Panc1 (cell line): ENCODE results near the gene UPK2. TPM values are rescaled to one million over a fixed set of nuclear protein-coding genes. Genes with fewer than 3 reads are reported as not detected.

Experiments
- ATAC-seq: fragments of 200-7000 bp; cut with Tn5 transposase; 2 replicates; pipeline ENCODE4 v1.9.1; 2020; ENCODE audit warnings: mild to moderate bottlenecking, moderate library complexity
- BruUV-seq: library from RNA; stranded (reverse); fragments of 400-500 nt; replicated peaks from 2 replicates; lab custom pipeline; 2021; lab: Mats Ljungman, UMichigan
- CTCF ChIA-PET: fragments of 300-600 bp; sonication (Branson Sonifier 250); formaldehyde crosslinking; loops from one replicate; lab custom pipeline; 2022; ENCODE audit warnings: antibody characterized with exemption; lab: Charles Lee
- POLR2A ChIA-PET: fragments of 300-600 bp; sonication (Branson Sonifier 250); formaldehyde crosslinking; loops from one replicate; lab custom pipeline; 2022; ENCODE audit warnings: antibody characterized with exemption; lab: Charles Lee
- DNase-seq: peaks from one replicate; pipeline ENCODE4 v3.0.0-alpha.2; 2010; ENCODE audit warnings: low read depth, low spot score
- H3K27ac ChIP-seq: 2 replicates; pipeline ENCODE4 v1.5.1; 2011; ENCODE audit warnings: mild to moderate bottlenecking, low read length, inconsistent platforms
- H3K27me3 ChIP-seq: fragments of 200-500 bp; sonication (Bioruptor generic); 2 replicates; pipeline ENCODE4 v1.6.0; 2014; ENCODE audit warnings: low read length, inconsistent platforms; ENCODE audit not compliant: control insufficient read depth, insufficient read depth
- H3K36me3 ChIP-seq: fragments of 200-500 bp; sonication (Bioruptor generic); 2 replicates; pipeline ENCODE4 v1.5.1; 2014; ENCODE audit warnings: inconsistent platforms, mild to moderate bottlenecking, low read length, moderate library complexity; ENCODE audit not compliant: control insufficient read depth, insufficient read depth
- H3K4me1 ChIP-seq: 2 replicates; pipeline ENCODE4 v1.5.1; 2011; ENCODE audit warnings: inconsistent platforms, mild to moderate bottlenecking, low read length, moderate library complexity; ENCODE audit not compliant: control insufficient read depth, insufficient read depth
- H3K4me3 ChIP-seq, 2 experiments: 2 replicates each; pipeline ENCODE4 v1.5.1; 2011 to 2012; ENCODE audit warnings: low read depth in 2 of 2, low read length in 2 of 2, mild to moderate bottlenecking in 2 of 2, inconsistent platforms in 1 of 2, moderate library complexity in 1 of 2
- H3K9me3 ChIP-seq: fragments of 200-500 bp; sonication (Bioruptor generic); 2 replicates; pipeline ENCODE4 v1.5.1; 2014; ENCODE audit warnings: low read depth, mild to moderate bottlenecking, inconsistent platforms, low read length, moderate library complexity; ENCODE audit not compliant: control insufficient read depth, insufficient read depth
- POLR2AphosphoS5 ChIP-seq: IDR thresholded peaks from 2 replicates; pipeline ENCODE4 v1.6.1; 2012; ENCODE audit warnings: mild to moderate bottlenecking, low read depth, low read length, moderate library complexity
- SIN3A ChIP-seq: IDR thresholded peaks from 2 replicates; pipeline ENCODE4 v1.6.1; 2012; ENCODE audit warnings: low read depth, mild to moderate bottlenecking, low read length, moderate library complexity, borderline replicate concordance; ENCODE audit not compliant: insufficient read depth
- TCF7L2 ChIP-seq: IDR thresholded peaks from 2 replicates; pipeline ENCODE4 v1.6.1; 2011; ENCODE audit warnings: mild to moderate bottlenecking, low read depth, low read length, inconsistent platforms
- in situ Hi-C: cut with HindIII; loops from 2 replicates; pipeline ENCODE4 v1.10.0; 2016; ENCODE audit warnings: low sequenced_read_pairs, low pct_unique_long_range_greater_than_20kb
- intact Hi-C: fragments of 100-400 bp; cut with micrococcal nuclease; formaldehyde crosslinking; loops from one replicate; pipeline ENCODE4 v1.10.0; 2022; ENCODE audit not compliant: unreplicated experiment
- total RNA-seq: library from RNA; stranded (reverse); gene quantifications from one replicate; pipeline ENCODE4 v1.2.1, GENCODE V29; 2021; ENCODE audit not compliant: unreplicated experiment
- TF ChIP-seq, protein P1 (sequence below), 2 experiments: IDR thresholded peaks; 2 replicates each; pipeline ENCODE4 v1.6.1; 2011 to 2012; ENCODE audit warnings: low read depth in 2 of 2, control low read depth in 1 of 2, low read length in 1 of 2, mild to moderate bottlenecking in 1 of 2, moderate library complexity in 1 of 2; ENCODE audit not compliant: insufficient read depth in 1 of 2
- TF ChIP-seq, protein P2 (sequence below): fragments of 450-650 bp; IDR thresholded peaks from 2 replicates; pipeline ENCODE4 v1.5.1; 2017; ENCODE audit warnings: mild to moderate bottlenecking

UPK2 gene
- total RNA-seq, 1 experiment from 2014 or later = 0.92 TPM

DNA sequence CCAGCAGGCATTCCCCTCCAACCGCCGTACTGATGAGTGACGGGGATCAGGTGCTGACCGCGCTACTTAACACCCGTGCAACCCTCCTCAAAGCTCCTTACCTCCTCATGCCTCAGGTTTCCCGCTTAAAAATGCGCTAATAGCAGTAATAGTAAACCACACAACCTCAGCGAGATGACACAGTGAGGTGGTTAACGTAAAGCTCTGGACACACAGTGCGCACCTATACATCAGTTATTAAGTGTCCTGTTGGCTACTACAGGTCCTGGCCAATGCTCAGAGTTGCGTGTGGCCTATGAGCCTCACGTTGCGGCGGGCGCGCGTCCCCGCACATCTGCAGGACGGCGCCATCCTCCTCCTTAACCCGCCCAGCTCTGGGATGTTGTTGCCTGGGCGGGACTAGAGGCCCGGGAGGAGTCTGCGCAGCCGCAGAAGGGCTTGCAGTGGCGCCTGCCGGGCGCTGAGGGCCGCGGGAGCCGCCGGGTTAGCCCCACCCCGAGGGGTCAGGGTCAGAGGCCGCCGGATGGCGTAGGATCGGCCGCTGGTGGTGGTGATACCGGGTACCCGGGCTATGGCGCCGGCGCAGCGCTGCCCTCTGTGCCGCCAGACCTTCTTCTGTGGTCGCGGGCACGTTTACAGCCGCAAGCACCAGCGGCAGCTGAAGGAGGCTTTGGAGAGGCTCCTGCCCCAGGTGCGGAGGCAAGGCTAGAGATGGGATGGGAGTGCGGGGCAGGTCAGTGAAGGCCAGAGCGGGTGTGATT is 41.7 kb downstream of the UPK2 start, which contains the start of gene CENATAC:
Gene CENATAC (plus strand): TSS at position 512 of the 761 bp plus-strand sequence. CDS start 60 bp downstream, at position 572.
- Histone ChIP-seq H3K9me3 (no peaks in the 10 kb centered on the region), H3K36me3 (peaks cover 14% of the 10 kb centered on the region), H3K4me1 (peaks cover 16% of the 10 kb centered on the region), H3K4me3 (peak within 1 kb of the TSS; percentile 75 to 91), H3K27me3 (no peaks in the 10 kb centered on the region), H3K27ac (peak within 1 kb of the TSS; percentile 83)
- no TSS peak for BruUV-seq
- in situ Hi-C loops = no loop called here
- peak; percentile 99 for ATAC-seq
- ChIA-PET POLR2A (interaction anchor here (0.5 to 0.6 kb wide), 3 partner anchors 14 to 425 kb away, joined by 3 to 8 read pairs (median 4); partner anchors contain the start of gene ARCN1), CTCF (interaction anchor here (0.7 to 1.0 kb wide), 2 partner anchors 9 to 208 kb away, joined by 3 to 15 read pairs; partner anchors contain the start of gene CBL)
- DNase-seq = no peak
- intact Hi-C loops = no loop called here
- TF ChIP-seq SIN3A (0 out of 2 replicates have a peak, but pooled peaks have one; percentile 40), POLR2AphosphoS5 (peak; percentile 97), TCF7L2 (no peak)

DNA sequence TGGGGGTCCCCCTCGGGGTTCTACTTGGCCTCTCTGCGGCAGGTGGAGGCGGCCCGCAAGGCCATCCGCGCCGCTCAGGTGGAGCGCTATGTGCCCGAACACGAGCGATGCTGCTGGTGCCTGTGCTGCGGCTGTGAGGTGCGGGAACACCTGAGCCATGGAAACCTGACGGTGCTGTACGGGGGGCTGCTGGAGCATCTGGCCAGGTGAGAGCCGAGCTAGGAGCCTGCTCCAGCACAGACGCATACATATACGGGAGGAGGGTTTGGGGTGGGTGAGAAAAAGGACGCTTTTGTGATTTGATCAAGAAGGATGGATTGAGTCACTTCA is 42.3 kb downstream of the UPK2 start:
- no peaks in the 10 kb centered on the region for H3K27me3 ChIP-seq
- peak overlapping the region; percentile 83 for H3K27ac ChIP-seq
- DNase-seq (no peak), ATAC-seq (peak; percentile 49)
- TF ChIP-seq TCF7L2 = no peak
- no peak for TF ChIP-seq SIN3A
- TF ChIP-seq POLR2AphosphoS5 = no peak
- TF ChIP-seq, protein P1, sequence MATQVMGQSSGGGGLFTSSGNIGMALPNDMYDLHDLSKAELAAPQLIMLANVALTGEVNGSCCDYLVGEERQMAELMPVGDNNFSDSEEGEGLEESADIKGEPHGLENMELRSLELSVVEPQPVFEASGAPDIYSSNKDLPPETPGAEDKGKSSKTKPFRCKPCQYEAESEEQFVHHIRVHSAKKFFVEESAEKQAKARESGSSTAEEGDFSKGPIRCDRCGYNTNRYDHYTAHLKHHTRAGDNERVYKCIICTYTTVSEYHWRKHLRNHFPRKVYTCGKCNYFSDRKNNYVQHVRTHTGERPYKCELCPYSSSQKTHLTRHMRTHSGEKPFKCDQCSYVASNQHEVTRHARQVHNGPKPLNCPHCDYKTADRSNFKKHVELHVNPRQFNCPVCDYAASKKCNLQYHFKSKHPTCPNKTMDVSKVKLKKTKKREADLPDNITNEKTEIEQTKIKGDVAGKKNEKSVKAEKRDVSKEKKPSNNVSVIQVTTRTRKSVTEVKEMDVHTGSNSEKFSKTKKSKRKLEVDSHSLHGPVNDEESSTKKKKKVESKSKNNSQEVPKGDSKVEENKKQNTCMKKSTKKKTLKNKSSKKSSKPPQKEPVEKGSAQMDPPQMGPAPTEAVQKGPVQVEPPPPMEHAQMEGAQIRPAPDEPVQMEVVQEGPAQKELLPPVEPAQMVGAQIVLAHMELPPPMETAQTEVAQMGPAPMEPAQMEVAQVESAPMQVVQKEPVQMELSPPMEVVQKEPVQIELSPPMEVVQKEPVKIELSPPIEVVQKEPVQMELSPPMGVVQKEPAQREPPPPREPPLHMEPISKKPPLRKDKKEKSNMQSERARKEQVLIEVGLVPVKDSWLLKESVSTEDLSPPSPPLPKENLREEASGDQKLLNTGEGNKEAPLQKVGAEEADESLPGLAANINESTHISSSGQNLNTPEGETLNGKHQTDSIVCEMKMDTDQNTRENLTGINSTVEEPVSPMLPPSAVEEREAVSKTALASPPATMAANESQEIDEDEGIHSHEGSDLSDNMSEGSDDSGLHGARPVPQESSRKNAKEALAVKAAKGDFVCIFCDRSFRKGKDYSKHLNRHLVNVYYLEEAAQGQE (IDR thresholded peaks at IDR 0.05; ENCODE audit: insufficient read depth in 1 of 2, low read depth in 2 of 2, low read length in 1 of 2) = no peak
- TF ChIP-seq, protein P2, sequence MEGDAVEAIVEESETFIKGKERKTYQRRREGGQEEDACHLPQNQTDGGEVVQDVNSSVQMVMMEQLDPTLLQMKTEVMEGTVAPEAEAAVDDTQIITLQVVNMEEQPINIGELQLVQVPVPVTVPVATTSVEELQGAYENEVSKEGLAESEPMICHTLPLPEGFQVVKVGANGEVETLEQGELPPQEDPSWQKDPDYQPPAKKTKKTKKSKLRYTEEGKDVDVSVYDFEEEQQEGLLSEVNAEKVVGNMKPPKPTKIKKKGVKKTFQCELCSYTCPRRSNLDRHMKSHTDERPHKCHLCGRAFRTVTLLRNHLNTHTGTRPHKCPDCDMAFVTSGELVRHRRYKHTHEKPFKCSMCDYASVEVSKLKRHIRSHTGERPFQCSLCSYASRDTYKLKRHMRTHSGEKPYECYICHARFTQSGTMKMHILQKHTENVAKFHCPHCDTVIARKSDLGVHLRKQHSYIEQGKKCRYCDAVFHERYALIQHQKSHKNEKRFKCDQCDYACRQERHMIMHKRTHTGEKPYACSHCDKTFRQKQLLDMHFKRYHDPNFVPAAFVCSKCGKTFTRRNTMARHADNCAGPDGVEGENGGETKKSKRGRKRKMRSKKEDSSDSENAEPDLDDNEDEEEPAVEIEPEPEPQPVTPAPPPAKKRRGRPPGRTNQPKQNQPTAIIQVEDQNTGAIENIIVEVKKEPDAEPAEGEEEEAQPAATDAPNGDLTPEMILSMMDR = no peak
- CTCF ChIA-PET = no interaction called here
- POLR2A ChIA-PET = interaction anchor here (0.6 kb wide), 1 partner anchor 13 kb away, joined by 4 read pairs; no protein-coding TSS in a partner anchor
- no TSS peak for BruUV-seq
- in situ Hi-C loops (no loop called here), intact Hi-C loops (no loop called here)
- H3K36me3 ChIP-seq = peaks cover 14% of the 10 kb centered on the region
- H3K4me1 ChIP-seq = peaks cover 16% of the 10 kb centered on the region
- no peaks in the 10 kb centered on the region for H3K9me3 ChIP-seq
- peak overlapping the region; percentile 75 to 91 for H3K4me3 ChIP-seq
